Keratinocyte (primary cell): Measurements from ENCODE around the gene HSPB9. TPM values are rescaled to one million over a fixed set of nuclear protein-coding genes. Genes with fewer than 3 reads are reported as not detected.
A peak's percentile ranks its signal among the peaks of the same experiment; 100 is the strongest.

Experiments
- DNase-seq: peaks from one replicate; pipeline ENCODE4 v3.0.0-alpha.2; 2011; ENCODE audit warnings: low read depth, missing footprints, low spot score
- FAIRE-seq: peaks from 2 replicates; lab custom pipeline; 2011; peaks lifted over from hg19 to GRCh38; lab: Jason Lieb, UNC
- H2AFZ ChIP-seq: 2 replicates; pipeline ENCODE4 v1.6.0; 2012; ENCODE audit warnings: low read length, control low read depth, inconsistent platforms; ENCODE audit not compliant: control insufficient read depth
- H3K27ac ChIP-seq: 2 replicates; pipeline ENCODE4 v1.5.1; 2011; ENCODE audit warnings: low read length; ENCODE audit not compliant: control insufficient read depth, insufficient read depth
- H3K27me3 ChIP-seq: 3 replicates; pipeline ENCODE4 v1.6.0; 2011; ENCODE audit warnings: low read length; ENCODE audit not compliant: control insufficient read depth, insufficient read depth; ENCODE audit errors: extremely low read depth
- H3K36me3 ChIP-seq, 2 experiments: 2 replicates in 1 of 2; 3 replicates in 1 of 2; pipeline ENCODE4 v1.5.1; 2011; ENCODE audit warnings: low read length in 2 of 2, mild to moderate bottlenecking in 1 of 2; ENCODE audit not compliant: control insufficient read depth in 2 of 2, insufficient read depth in 2 of 2; ENCODE audit errors: extremely low read depth in 1 of 2
- H3K4me1 ChIP-seq: 3 replicates; pipeline ENCODE4 v1.5.1; 2011; ENCODE audit warnings: low read length; ENCODE audit not compliant: control insufficient read depth, insufficient read depth; ENCODE audit errors: extremely low read depth
- H3K4me2 ChIP-seq: 3 replicates; pipeline ENCODE4 v1.6.0; 2011; ENCODE audit warnings: low read depth, low read length; ENCODE audit not compliant: control insufficient read depth, insufficient read depth; ENCODE audit errors: extremely low read depth
- H3K4me3 ChIP-seq, 3 experiments: fragments of 200-600 bp in 1 of 3; sonication (generic) in 1 of 3; 2 replicates in 2 of 3; 3 replicates in 1 of 3; pipeline ENCODE4 v1.5.1; 2011 to 2016; ENCODE audit warnings: low read length in 3 of 3, mild to moderate bottlenecking in 3 of 3, control low read depth in 2 of 3, inconsistent platforms in 1 of 3, low read depth in 1 of 3, mixed read lengths in 1 of 3, mixed run types in 1 of 3, moderate library complexity in 1 of 3; ENCODE audit not compliant: control insufficient read depth in 2 of 3, insufficient read depth in 2 of 3; ENCODE audit errors: extremely low read depth in 1 of 3
- H3K79me2 ChIP-seq: 2 replicates; pipeline ENCODE4 v1.6.0; 2012; ENCODE audit warnings: low read length; ENCODE audit not compliant: control insufficient read depth, insufficient read depth
- H3K9ac ChIP-seq: 3 replicates; pipeline ENCODE4 v1.6.0; 2011; ENCODE audit warnings: low read length; ENCODE audit not compliant: control insufficient read depth, insufficient read depth; ENCODE audit errors: extremely low read depth
- H3K9me1 ChIP-seq: 3 replicates; pipeline ENCODE4 v1.6.0; 2011; ENCODE audit warnings: low read length; ENCODE audit not compliant: control insufficient read depth, insufficient read depth; ENCODE audit errors: extremely low read depth
- H3K9me3 ChIP-seq: 2 replicates; pipeline ENCODE4 v1.5.1; 2012; ENCODE audit warnings: low read depth, low read length; ENCODE audit not compliant: control insufficient read depth
- H4K20me1 ChIP-seq: 3 replicates; pipeline ENCODE4 v1.6.0; 2011; ENCODE audit warnings: low read length; ENCODE audit not compliant: control insufficient read depth, insufficient read depth; ENCODE audit errors: extremely low read depth
- EZH2 ChIP-seq: IDR thresholded peaks from one replicate; pipeline ENCODE4 v1.6.1; 2012; ENCODE audit warnings: inconsistent platforms, mild to moderate bottlenecking, low read length, moderate library complexity
- dilution Hi-C: fragments of 300-500 bp; cut with MboI; formaldehyde crosslinking; loops from one replicate; pipeline ENCODE4 v1.7.0; 2020; ENCODE audit warnings: low sequenced_read_pairs; ENCODE audit not compliant: extremely low pct_ligation_motif_present
- polyA plus RNA-seq, 5 experiments: library from polyadenylated mRNA; depleted of rRNA in 3 of 5; stranded (reverse) in 3 of 5; stranded (forward) in 1 of 5; unstranded in 1 of 5; fragments of >200 nt; gene quantifications; 1 replicate in 1 of 5; 2 replicates in 3 of 5; 3 replicates in 1 of 5; pipeline versions ENCODE4 v1.2.1 to v1.2.3, GENCODE V29; 2011 to 2012; ENCODE audit warnings: missing spikeins in 2 of 5, low read depth in 1 of 5, low replicate concordance in 1 of 5
- TF ChIP-seq, protein P1 (sequence below), 3 experiments: IDR thresholded peaks in 1 of 3; conservative IDR thresholded peaks in 1 of 3; optimal IDR thresholded peaks in 1 of 3; 2 replicates in 2 of 3; 3 replicates in 1 of 3; pipeline versions ENCODE3 to v1.5.1; 2011; ENCODE audit warnings: low read length in 3 of 3, mild to moderate bottlenecking in 3 of 3, moderate library complexity in 2 of 3, control low read depth in 1 of 3, inconsistent platforms in 1 of 3; ENCODE audit not compliant: insufficient read depth in 2 of 3; ENCODE audit errors: extremely low read depth in 1 of 3

HSPB9 gene
- polyA plus RNA-seq, 1 donor (not counting 4 experiments of a cell fraction or from before 2014, with no cell fraction given) = not detected

DNA sequence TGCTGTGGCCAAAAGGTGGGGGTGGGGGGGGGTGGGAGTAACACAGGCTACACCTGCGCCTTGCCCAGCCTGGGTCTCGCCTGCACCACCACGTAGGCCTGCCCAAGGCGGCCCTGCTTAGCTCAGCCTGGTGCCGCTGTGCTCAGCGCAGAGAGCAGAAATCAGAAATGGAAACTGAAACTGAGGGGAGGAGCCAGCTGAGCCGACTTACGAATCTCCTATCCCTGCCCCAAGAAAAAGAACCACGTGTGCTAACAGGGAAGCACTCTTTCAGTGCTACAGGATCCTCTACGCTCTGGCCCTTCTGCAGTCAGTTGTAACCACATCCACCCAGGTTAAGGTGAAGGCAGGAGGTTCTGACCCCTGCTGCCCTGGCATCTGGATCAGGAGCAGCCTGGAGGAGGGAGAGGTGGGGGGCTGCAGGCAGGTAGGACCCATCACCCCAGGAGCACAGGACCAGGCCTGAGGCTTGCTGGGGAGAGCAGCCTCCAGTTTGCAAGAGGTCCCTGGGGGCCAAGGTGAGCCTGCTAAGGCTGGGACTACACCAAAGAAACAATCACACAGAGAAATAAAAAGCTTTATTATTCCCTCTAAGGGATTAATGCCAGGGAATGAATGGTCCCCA is 9.9 kb upstream of the HSPB9 start, which contains the start of gene DHX58:
TSS of gene DHX58 (minus strand) at position 163 of the 625 bp plus-strand sequence. CDS start 822 bp downstream, outside the sequence.
- Histone ChIP-seq H2AFZ (peak within 1 kb of the TSS; percentile 78), H4K20me1 (no peaks in the 10 kb centered on the region), H3K79me2 (no peaks in the 10 kb centered on the region), H3K4me1 (peaks cover 20% of the 10 kb centered on the region), H3K27ac (peak within 1 kb of the TSS; percentile 76), H3K9me1 (no peaks in the 10 kb centered on the region), H3K36me3 (peaks cover 16 to 22% of the 10 kb centered on the region in 2 experiments), H3K27me3 (no peaks in the 10 kb centered on the region), H3K4me3 (peak within 1 kb of the TSS; percentile 46 to 77 (median 67)), H3K4me2 (peak within 1 kb of the TSS; percentile 86), H3K9ac (peak within 1 kb of the TSS; percentile 81), H3K9me3 (no peaks in the 10 kb centered on the region)
- FAIRE-seq = peak; percentile 92
- no peak for DNase-seq
- no peak for TF ChIP-seq EZH2
- TF ChIP-seq, protein P1, sequence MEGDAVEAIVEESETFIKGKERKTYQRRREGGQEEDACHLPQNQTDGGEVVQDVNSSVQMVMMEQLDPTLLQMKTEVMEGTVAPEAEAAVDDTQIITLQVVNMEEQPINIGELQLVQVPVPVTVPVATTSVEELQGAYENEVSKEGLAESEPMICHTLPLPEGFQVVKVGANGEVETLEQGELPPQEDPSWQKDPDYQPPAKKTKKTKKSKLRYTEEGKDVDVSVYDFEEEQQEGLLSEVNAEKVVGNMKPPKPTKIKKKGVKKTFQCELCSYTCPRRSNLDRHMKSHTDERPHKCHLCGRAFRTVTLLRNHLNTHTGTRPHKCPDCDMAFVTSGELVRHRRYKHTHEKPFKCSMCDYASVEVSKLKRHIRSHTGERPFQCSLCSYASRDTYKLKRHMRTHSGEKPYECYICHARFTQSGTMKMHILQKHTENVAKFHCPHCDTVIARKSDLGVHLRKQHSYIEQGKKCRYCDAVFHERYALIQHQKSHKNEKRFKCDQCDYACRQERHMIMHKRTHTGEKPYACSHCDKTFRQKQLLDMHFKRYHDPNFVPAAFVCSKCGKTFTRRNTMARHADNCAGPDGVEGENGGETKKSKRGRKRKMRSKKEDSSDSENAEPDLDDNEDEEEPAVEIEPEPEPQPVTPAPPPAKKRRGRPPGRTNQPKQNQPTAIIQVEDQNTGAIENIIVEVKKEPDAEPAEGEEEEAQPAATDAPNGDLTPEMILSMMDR (optimal IDR thresholded peaks at IDR 0.05 in 1 of 3, IDR thresholded peaks at IDR 0.05 in 1 of 3, conservative IDR thresholded peaks at IDR 0.05 in 1 of 3; ENCODE audit: extremely low read depth in 1 of 3, insufficient read depth in 2 of 3, low read length in 3 of 3) = no peak
- dilution Hi-C loops = no loop called here

DNA sequence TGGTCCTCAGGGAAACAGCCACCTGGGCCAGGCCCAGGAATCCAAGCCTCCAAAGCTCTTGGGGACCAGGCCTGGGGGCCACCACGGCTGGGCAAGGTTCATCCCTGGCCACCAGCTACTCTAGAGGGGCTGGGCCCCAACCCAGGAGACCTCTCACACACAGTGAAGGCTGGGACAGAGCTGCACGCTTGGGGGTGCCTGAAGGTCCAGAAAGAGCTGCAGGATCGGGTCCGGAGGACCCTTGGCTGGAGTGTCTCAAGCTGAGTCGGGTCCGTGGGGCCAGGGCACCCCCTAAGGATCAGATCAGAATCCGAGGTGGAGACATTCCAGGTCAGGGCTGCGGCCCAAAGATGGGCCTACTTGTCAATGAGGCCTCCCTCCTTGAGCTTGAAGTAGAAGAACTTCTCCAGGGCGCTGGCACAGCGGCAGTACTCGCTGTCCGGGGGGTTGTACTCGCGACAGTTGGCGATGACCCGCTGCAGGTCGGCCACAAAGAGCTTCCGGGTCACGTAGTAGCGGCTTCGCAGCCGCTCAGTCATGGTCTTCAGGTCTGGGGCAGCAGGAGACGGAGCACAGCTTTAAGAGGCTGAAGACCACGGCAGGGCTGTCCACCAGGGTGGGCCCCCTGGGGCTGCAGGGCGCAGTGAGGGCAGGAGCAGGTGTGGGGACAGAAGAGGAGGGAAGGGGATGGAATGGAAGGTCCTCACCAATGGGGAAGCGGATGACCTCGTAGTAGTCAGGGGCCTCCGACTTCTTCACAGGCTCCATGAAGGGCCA is 9.1 kb upstream of the HSPB9 start:
- Histone ChIP-seq H3K9me3 (no peaks in the 10 kb centered on the region), H3K79me2 (no peaks in the 10 kb centered on the region), H3K4me1 (peaks cover 20% of the 10 kb centered on the region), H3K9me1 (no peaks in the 10 kb centered on the region), H2AFZ (no peak overlapping the region), H3K36me3 (peaks cover 18 to 23% of the 10 kb centered on the region in 2 experiments), H3K4me2 (no peak overlapping the region), H3K9ac (peak overlapping the region; percentile 81), H3K4me3 (no peak overlapping the region), H4K20me1 (no peaks in the 10 kb centered on the region), H3K27ac (peak overlapping the region; percentile 76), H3K27me3 (no peaks in the 10 kb centered on the region)
- DNase-seq (no peak), FAIRE-seq (no peak)
- dilution Hi-C loops = no loop called here
- TF ChIP-seq EZH2 = no peak
- TF ChIP-seq, protein P1 (optimal IDR thresholded peaks at IDR 0.05 in 1 of 3, IDR thresholded peaks at IDR 0.05 in 1 of 3, conservative IDR thresholded peaks at IDR 0.05 in 1 of 3; ENCODE audit: extremely low read depth in 1 of 3, insufficient read depth in 2 of 3, low read length in 3 of 3) = no peak
